ENCODE measurements around the gene GPX3.

Gene GPX3

DNA sequence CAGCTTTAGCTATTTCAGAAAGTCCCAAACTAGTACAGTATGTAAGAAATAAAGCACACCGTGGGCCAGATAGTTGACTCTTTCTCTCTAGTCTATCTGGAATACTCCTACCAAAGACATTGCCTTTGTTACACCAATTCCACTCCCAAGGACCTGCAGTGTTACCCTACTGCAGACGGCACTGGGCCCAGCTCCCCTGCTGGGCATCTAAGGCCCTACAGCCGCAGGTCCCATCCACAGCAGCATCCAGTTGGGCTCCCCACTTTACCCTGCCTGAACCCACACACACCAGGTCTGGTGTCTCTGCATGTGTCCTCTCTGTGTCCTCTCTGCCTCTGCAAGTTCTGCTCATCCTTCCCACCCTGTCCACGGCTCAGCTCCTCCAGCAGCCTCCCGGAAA, 37.9 kb downstream of the GPX3 start:
- DNase-seq (ENCODE audit: low spot score): no peak

DNA sequence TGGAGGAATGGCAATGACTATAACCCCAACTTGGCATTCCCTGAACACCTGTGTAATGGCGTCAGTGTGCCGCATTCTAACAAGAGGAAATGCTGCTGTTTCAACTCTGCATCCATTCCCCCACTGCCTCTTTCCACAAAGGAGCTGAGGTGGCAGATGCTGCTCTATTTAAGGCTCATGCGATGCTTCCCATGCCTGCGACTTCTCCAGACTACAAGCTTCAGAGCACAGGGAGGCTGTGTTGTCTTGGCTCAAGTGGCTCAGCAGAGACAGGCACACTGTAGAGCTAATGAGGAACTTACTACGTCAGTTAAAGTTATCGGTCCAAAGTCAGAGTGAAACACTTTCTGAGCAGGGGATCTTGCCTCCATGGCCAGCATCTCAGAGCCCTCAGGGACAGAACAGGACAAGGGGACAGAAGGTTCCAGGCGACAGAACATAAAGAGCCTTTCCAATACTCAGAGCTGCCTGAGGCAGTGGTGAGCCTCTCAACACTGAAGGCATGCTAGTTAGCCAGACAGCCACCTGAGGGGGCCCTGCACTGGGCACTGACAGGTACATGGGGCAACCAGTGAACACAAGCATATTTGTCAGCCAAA, 38.6 kb downstream of the GPX3 start:
- no peak for DNase-seq (ENCODE audit: low spot score)

DNA sequence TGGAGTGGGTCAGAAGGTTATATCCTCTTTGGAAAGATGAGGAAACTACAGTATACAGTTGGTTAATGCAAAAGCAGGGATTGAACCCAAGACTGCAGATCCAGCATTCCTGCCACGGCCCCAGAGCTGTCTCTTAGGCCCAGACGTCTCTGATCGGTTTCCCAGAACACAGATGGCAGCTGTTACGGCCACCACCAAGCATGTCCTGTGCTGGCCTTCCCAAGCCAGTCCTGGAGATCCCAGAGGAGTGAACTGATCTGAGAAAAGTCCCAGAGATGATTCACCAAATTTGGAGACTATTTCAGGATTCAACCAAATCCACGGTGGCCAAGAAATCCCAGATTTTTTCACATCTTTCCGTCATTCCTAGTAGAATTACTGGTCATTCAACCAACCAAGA, 40.4 kb downstream of the GPX3 start:
- DNase-seq (ENCODE audit: low spot score): no peak

DNA sequence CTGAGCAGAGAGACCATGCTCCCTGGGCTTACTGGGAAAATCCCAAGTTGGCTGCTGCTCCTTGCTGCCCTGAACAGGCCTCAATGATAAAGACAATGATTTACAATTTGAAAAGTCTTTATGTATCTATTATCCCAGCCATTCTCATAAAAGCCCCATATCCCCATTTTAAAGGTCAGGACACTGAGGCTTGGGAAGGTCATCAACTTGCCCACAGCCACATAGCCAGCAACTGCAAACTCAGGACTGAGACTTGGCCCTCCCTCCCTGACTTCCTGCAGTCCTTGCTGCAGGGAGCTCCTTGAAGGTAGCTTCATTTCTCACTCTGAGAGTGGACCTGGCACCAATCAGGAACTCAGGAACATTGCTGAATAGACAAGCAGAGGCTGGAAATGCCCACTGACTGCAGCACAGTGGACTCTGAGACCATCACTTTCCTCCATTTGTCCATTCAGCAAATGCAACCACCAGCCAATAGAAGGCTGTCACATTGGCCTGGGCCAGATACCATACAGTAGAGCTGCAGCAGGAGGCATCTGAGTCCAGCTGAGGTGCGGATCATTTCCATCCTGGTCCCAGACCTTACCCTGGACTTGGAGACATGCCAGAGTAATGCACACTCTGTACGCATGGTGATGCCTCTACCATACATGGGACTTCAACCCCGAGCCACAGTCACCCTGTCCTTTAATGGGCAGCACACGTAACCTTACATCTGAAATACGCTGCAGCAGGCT, 42.2 kb downstream of the GPX3 start:
- no peak for DNase-seq (ENCODE audit: low spot score)

DNA sequence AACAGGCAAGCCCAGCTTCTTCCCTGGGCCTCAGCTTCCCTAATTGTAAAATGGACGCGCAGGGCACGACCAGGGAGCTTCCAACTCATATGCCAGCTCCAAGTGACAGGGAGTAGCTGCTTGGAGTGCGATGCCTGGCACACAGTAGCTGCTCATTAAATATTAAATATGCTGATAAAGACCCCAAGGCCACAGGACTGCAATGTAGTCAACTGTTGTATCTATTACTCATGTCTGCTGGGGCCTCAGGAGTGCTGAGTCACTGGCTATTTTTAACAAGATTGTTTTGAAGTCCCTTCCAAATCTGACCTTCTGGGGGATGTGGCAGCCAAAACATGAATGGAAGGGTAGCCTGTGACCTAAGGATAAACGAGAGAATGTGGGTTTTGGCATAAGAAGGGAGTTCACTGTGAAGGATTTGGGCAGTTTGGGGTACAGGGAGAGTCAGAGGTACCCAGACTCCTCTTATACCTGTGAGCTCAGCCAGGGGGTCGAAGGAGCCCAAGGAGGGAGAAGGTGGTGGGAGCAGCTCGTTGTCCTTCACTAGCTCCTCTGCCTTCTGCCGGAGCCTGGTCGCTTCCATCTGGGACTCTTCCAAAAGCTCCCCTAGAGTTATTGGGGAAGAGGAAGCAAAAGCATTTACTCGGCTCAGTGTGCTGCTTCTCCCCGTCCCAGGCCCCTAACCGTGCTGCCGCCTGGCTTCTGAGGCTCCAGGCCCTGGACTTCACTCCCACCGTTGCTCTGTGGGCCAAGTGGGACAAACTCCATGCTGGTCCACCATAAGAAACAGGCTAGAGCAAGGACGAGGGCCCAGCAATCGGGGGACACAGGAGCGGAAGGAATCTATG, 43.0 kb downstream of the GPX3 start:
- no peak for DNase-seq (ENCODE audit: low spot score)

DNA sequence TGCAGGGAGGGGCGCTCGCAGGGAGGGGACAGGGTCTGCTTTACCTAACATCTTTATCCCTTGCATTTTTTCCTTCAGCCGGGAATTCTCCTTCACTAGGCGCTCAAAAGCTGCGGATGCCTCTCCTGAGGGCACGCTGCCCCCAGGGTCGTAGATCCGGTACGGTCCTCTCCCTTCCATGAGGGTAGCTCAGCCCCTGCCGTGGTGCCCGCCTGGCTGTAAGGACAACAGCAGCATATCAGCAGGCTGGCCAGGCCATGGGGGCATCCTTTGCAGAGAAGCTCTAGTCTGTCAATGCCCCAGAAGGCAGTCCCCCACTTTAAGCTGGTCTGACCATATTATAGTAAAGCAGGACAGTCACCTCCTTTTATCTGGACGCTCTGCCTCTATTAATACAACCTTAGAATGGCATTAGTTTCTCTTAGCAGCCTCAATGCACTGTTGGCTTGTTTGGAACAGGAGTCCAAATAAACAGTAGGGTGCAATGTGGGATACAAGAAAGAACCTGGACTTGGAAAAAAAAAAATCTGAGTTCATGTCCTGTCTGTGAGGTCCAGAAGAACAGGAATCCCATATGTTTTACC, 44.6 kb downstream of the GPX3 start:
- no peak for DNase-seq (ENCODE audit: low spot score)

DNA sequence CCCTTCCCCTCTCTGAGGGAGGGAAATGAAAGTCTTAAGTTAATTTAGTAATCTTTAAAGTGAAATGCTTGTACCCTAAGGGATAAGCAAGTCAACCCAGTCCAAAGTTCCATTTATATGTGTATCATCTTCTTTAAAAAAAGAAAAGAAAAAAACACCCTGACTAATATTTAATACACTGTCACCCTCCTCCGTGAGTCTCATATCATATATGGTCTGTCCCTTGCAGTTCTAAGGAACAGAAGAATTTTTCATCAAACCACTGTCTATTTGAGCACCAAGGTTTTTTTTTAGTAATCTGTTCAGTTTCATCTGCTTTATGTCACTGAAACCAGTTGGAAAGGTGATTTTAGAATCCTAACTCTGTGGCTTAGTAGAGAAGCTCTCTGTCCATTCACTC, 45.2 kb downstream of the GPX3 start:
- no peak for DNase-seq (ENCODE audit: low spot score)

DNA sequence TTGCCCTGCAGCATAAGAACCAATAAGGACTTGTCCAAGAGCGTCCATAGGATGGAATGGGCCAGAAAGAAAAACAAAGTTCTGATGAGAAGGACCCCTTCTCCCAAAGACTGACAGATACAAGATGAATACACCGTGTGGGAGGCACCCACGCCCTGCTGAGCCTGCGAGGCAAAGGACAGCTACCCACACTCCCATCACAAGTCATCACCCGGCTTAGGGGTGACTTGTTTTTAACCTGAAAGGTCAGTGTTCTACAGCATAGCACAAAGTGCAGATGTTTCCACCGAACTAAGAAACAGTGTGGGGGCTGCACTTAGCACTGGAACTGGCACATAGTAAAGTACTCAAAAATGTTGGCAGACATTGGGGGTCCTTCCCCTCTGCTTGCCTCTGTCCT, 46.5 kb downstream of the GPX3 start:
- no peak for DNase-seq (ENCODE audit: low spot score)

DNA sequence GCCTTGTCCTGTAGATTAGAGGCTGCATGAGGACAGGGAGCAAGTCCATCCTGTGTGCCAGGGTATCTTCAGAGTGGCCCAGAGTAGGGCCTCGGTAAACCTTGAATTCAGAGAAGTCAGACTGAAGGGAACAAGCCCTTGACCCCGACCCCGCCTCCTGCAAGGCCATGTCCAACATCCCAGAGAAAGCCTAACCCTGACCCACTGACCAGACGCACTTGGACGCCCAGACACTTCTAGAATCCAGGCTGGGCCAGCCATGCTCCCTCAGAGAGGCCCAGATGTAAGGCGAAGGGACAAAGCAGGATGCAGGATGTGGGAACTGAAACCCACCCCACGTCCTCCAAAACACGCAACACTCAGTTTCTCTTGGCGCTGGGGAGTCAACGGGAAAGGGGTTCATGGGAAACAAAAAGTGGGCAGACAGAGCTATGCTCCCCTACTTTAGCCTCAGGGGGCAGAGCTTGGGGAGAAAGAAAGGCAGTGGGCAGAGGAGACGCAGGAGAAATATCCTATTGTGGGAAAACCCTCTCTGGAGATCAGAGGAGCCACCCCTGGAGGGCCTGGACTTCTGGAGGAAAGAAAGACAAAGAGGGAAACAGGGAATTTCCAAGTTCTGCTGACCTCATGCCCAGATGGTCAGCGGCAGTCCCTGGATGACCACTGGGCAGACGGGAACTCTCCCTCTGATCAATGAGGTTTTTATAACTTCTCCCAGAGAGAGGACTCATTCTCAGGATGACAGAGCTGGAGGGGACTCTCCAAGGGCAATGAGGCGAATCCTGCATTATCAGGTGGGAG, 47.4 kb downstream of the GPX3 start:
- no peak for DNase-seq (ENCODE audit: low spot score)

DNA sequence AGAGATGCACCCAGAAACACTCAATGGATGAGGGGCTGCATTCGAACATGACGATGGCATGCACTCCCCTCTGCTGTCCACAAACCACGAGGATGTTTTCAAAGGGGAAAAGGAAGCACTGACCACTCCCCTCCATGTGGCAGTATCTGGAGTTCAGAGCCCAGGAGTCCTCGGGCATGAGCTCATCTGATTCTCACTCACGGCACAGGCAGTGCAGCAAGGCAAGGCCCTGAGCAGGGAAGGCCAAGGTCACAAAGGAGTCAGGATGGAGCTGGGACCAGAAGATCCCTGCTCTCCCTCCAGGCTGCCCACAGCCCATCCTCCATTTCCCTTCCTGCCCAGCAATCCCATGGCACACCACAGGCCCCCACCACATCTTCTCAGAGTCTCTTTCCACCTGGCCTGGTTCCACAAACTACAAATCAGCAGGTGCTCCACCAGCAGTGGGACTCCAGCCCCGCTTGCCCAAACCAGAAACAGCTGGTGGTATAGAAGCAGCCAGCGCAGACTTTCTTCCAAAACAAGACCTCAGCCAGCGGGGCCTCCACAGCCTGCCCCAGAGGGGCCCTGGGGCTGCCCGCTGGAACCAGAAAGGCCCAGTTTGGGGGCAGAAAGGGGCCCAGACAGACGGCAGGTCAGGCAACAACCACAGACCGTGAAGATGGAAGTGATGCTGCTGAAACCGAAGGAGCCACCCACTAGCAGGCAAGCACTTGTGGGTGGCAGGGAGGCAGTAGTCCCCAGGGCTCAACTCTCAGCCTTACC, 48.2 kb downstream of the GPX3 start:
- no peak for DNase-seq (ENCODE audit: low spot score)

DNA sequence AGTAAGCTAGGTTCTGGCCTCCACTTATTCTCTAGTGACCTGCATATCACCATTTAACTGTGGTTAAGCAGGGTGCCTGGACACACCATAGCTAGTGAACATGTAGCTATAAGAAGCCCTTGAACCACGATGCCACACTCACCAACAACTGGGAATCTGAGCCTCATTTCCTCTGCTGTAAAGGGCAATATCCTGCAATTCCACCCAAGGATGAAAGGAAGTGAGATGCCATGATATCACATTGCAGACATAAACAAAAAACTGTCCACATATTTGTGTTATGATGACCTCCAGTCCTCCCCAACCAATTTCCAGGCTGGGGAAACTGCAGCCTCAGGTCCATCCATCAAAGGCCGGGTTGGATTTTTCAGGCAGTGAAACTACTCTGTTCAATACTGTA, 50.1 kb downstream of the GPX3 start:
- no peak for DNase-seq (ENCODE audit: low spot score)

DNA sequence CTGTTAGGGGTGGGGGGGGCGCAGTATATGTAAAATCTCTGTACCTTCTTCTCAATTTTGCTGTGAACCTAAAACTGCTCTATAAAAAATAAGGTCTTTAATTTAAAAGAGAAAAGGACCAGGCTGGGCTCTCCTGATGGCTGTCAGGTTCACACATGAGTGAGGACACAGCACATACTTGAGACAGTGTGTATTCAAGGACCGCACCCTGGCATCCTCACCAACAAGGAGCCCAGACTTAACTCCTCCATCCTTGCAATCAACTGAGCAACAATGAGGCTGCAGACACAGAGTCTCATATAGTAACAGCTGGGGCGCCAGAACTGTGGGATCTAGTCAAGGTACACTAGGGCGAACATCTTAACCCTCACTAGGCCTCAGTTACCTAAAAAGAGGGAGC, 50.6 kb downstream of the GPX3 start:
- no peak for DNase-seq (ENCODE audit: low spot score)

DNA sequence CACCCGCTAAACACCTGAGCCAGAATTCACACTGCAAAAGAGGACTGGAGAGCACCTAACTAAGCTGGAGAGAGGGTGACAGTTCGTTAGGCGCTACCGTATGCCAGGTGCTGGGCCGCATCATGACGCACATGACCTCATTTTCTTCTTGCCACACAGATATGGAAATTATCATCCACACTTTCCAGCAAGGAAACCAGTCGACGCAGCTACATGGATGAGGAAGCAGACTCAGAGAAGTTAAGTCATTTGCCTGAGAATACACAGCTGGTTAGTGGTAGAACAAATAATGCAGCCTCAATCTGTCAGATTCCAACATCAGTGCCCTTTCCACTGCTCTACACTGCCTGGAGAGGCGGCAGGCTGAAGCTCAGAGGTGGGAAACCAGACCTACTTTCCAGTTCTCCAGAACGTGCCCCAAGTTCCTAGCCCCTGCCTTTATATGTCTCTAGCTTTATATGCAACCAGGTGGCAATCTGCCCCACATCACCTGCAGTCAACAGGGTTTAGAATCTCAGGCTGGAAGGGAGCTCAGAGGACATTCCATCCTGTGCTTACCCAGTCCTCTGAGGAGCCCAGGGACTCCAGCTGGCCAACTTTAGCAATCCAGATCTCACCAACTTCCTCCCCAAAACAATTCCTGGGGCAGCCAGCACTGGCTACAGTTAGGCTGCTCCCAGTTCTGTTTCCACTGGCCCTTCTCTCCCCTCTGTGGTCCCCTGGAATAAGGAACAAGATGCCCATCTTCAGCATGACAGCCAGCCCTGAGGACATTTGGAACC, 51.6 kb downstream of the GPX3 start:
- no peak for DNase-seq (ENCODE audit: low spot score)

DNA sequence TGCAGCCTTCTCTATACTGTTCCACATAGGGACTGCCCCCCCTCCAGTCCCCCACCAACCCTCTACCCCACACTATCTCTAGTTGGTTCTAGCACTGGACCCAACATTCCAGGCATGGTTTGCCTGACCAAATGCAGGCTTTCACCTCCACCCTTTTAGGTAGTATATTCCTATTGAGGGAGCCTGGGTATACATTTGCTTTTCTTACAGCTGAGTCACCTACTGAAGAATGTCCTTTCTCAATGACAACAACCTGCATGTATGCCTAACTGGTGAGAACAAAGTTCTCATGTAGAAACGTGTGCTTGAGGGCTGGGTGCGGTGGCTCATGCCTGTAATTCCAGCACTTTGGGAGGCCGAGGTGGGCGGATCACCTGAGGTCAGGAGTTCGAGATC, 52.2 kb downstream of the GPX3 start:
- no peak for DNase-seq (ENCODE audit: low spot score)

DNA sequence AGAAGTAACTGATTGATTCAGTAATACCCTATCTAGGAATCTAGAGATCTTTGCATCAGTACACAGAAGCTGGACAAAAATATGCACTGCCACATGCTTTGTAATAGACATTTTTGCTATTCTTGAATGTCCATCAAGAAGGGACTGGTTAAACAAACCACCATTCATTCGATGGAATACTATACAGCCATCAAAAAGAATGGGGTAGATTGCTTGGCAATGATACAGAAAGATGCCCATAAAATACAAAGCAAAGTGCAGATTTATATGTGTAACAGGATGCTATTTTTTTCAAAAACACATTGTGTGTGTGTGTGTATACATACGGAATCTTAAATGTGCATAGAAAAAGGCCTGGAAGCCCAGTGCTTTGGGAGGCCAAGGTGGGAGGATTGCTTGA, 52.9 kb downstream of the GPX3 start:
- no peak for DNase-seq (ENCODE audit: low spot score)

DNA sequence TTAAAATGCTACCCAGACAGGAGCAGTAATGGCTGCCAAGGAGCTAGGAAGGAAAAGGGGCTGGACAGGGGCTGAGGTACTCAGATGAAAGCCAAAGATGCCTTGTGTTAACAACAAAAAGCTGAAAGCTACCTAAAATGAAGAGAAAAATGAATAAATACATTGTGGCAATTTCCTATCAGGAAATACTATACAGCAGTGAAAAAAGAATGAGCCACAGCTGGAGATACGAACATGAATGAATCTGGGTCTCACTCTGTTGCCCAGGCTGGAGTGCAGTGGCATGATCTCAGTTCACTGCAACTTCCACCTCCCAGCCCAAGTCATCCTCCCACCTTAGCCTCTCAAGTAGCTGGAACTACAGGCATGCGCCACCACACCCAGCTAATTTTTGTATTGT, 54.2 kb downstream of the GPX3 start:
- DNase-seq (ENCODE audit: low spot score): no peak

DNA sequence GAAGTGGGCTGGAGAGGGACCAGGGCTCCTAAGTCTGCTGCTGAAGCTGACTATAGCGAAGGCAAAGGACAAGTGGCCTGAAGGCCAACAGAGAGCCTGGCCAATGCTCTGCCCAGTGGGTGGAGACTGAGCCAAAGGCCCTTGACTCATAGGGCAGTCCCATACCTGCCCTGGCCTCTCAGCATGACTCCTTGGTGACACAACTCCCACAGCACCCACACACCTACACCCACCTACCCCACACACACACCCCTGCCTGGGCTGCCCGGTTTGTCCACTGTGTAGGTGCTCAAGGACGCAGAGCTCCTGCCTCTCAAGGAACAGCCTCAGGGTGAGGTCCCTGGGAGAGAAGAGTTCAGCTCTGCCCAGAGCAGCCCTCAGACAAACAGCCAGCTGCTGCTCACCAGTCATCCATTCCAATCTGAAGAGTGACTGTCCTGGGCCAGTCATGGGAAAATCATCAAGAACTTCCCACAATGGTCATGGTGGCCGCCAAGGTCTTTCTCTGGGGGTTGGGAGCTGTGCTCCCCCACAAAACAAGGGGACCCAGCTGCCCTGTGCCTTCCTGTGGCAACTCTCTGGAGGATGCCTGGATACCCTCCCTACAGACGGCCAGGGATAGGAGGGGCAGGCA, 55.4 kb downstream of the GPX3 start:
- no peak for DNase-seq (ENCODE audit: low spot score)

DNA sequence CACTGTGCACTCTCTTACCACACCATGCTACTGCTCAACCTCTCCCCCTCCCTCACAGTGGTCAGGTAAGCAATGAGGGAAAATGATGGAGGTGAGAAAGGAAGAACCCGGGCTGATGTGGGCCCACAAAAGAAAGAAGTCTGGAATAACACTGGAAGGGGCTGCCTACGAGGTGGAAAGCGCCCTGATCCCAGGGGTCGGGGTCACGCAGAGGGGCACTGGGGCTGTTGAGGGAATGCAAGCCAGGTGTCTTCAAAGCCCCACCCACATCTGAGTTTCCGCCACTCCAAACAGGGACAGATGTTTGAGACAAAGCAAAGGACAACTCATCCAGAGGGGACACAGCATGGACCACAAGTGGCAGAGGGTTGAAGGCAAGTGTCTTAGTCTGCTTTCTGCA, 56.2 kb downstream of the GPX3 start:
- no peak for DNase-seq (ENCODE audit: low spot score)

DNA sequence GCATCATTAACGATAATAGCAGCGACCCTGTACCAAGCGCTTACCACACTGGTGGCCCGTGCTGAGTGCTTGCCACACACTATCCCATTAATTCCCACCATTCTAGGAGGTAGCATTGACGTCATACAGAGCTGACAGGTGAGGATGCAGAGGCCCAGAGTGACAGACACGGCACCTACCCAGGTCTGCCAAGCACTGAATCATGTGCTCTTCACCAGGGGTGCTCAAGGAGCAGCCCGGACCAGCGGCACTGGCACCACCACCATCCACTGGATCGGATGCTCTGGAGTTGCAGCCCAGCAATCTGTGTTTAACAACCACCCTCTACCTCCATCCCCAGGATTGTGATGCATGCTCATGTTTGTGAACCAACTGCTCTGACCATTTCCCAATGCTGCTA, 57.0 kb downstream of the GPX3 start:
- no peak for DNase-seq (ENCODE audit: low spot score)

DNA sequence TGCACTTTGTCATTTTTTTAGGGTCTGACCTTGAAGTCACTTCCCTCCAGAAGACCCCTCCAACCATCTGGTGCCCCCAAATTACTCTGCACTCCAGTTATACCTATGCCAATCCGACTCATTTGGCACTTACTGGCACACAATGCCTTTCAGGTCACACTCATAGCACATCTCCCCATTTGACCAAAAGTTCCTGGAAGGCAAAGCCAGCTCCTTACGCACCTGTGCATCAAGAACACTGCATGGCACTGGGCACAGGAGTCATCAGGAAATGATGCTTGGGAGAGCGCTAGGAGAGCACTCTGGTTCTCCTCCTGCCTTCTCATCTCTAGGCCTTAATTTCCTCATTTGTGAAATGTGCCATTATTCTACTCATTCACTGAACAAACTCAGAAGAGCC, 57.6 kb downstream of the GPX3 start:
- DNase-seq (ENCODE audit: low spot score): no peak

All from CD4-positive, alpha-beta T cell treated with Interleukin-2 at 100 ng/mL for 4 hours (primary cell).